ENCODE results near the gene RXRA.

GRCh38 chr9:134349936-134350335 lies 23.7 kb downstream of the RXRA start:
- no peak for TF ChIP-seq CTCF (conservative IDR thresholded peaks at IDR 0.05; ENCODE audit: low read depth, low read length)
- TF ChIP-seq CEBPB (IDR thresholded peaks at IDR 0.05; ENCODE audit: low read depth, low read length): no peak
- no peak for TF ChIP-seq MXI1 (IDR thresholded peaks at IDR 0.05; ENCODE audit: borderline replicate concordance, low read depth, low read length)
- TF ChIP-seq POLR2A (IDR thresholded peaks at IDR 0.05; ENCODE audit: low read depth, low read length): no peak
- TF ChIP-seq CHD1 (IDR thresholded peaks at IDR 0.05; ENCODE audit: low read depth, low read length): no peak
- no peak for TF ChIP-seq FOS (IDR thresholded peaks at IDR 0.05; ENCODE audit: low read depth, low read length)
